ENCODE data around the gene INKA1. TPM values are rescaled to one million over a fixed set of nuclear protein-coding genes. Genes with fewer than 3 reads are reported as not detected.

INKA1 gene
- total RNA-seq, 1 donor from 2014 or later, result 7.9 TPM

DNA sequence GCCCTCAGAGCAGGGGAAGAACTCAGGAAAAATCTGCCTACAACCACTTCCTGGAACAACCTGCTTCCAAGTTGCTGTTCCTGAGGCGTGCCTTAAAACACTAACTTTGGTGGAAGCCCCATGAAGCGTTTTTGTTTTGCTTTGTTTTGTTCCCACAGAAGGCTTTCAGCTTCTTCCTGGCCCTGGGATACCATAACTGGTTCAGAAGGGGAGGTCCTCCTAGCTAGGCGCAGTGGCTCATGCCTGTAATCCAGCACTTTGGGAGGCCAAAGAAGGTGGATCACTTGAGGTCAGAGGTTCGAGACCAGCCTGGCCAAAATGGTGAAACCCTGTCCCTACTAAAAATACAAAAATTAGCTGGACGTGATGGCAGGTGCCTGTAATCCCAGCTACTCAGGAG, 15.5 kb upstream of the INKA1 start:
- TF ChIP-seq, protein P1, sequence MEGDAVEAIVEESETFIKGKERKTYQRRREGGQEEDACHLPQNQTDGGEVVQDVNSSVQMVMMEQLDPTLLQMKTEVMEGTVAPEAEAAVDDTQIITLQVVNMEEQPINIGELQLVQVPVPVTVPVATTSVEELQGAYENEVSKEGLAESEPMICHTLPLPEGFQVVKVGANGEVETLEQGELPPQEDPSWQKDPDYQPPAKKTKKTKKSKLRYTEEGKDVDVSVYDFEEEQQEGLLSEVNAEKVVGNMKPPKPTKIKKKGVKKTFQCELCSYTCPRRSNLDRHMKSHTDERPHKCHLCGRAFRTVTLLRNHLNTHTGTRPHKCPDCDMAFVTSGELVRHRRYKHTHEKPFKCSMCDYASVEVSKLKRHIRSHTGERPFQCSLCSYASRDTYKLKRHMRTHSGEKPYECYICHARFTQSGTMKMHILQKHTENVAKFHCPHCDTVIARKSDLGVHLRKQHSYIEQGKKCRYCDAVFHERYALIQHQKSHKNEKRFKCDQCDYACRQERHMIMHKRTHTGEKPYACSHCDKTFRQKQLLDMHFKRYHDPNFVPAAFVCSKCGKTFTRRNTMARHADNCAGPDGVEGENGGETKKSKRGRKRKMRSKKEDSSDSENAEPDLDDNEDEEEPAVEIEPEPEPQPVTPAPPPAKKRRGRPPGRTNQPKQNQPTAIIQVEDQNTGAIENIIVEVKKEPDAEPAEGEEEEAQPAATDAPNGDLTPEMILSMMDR (IDR thresholded peaks at IDR 0.05), result no peak
- H3K27me3 Mint-ChIP-seq (ENCODE audit: low read depth), result no peaks in the 10 kb centered on the region
- H3K4me3 Mint-ChIP-seq (ENCODE audit: unreplicated experiment), result no peak overlapping the region
- H3K36me3 Mint-ChIP-seq (ENCODE audit: low read depth), result peaks cover 1% of the 10 kb centered on the region
- H3K9me3 Mint-ChIP-seq (ENCODE audit: low read depth), result no peaks in the 10 kb centered on the region
- H3K4me1 Mint-ChIP-seq (ENCODE audit: low read depth), result peaks cover 24% of the 10 kb centered on the region
- no peak for DNase-seq (ENCODE audit: low spot score)
- H3K27ac Mint-ChIP-seq (ENCODE audit: unreplicated experiment), result peak overlapping the region; percentile 12

DNA sequence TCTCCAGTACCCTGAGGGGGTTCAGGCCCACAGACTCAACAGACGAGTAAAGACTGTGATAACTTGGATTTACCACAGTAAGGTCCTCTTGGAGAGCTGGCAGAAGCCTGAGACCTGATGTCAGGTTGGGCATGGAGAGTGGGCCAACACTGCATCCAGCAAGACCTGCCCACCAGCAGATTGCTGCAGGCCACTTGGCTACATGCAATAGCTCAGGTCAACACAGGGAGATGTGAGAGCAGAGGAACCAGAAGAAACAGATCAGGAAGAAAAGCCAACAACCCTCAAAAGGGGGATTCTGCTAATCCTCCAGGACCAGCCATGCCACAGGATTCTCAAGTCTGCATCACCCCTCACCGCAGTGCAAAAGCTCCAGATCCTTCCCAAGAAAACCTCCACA, 15.0 kb upstream of the INKA1 start:
- TF ChIP-seq, protein P1 (IDR thresholded peaks at IDR 0.05), result no peak
- Mint-ChIP-seq H3K36me3 (ENCODE audit: low read depth) (peaks cover 1% of the 10 kb centered on the region), H3K9me3 (ENCODE audit: low read depth) (no peaks in the 10 kb centered on the region), H3K4me1 (ENCODE audit: low read depth) (peaks cover 24% of the 10 kb centered on the region), H3K27me3 (ENCODE audit: low read depth) (no peaks in the 10 kb centered on the region), H3K27ac (ENCODE audit: unreplicated experiment) (no peak overlapping the region), H3K4me3 (ENCODE audit: unreplicated experiment) (no peak overlapping the region)
- DNase-seq (ENCODE audit: low spot score), result peak; percentile 26

DNA sequence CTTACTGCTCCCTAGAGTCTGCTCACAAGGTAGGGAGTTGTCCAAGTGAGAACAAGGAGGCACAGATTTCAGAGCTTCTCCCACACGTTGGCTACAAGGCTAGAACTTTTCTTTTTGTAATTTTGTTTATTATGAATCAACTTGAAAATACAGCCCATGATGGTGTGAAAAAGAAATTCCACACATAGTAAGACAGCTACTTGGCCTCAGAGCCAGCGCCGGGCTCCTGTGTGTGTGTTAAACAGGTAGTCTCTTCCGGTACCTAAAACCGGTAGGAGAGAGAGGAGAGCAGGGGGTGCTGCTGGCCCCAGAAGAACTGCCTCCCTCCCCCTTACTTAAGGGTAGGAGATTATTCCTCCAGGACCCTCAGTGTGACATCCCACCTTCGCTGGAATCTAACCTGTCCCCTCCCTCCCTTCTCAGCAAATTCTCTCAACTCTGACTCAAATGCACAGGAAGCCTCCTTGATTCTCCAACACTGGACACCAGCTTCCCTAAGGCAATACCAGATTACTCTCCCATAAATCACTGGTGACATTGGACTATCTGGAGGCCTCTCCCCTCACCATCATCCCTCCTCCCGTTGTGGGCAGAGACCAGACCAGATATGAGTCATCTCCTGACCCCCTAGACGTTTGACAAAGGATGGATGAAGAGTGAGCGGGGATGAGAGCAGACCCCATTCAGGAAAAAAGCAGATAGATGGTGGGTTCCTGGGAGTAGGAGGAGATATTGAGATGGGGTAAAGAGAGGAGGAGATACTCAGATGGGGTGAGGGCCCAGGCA, 12.2 kb upstream of the INKA1 start:
- H3K4me1 Mint-ChIP-seq (ENCODE audit: low read depth), result peaks cover 9% of the 10 kb centered on the region
- TF ChIP-seq, protein P1 (IDR thresholded peaks at IDR 0.05), result no peak
- H3K36me3 Mint-ChIP-seq (ENCODE audit: low read depth), result no peaks in the 10 kb centered on the region
- no peak overlapping the region for H3K27ac Mint-ChIP-seq (ENCODE audit: unreplicated experiment)
- no peaks in the 10 kb centered on the region for H3K27me3 Mint-ChIP-seq (ENCODE audit: low read depth)
- H3K9me3 Mint-ChIP-seq (ENCODE audit: low read depth), result no peaks in the 10 kb centered on the region
- no peak overlapping the region for H3K4me3 Mint-ChIP-seq (ENCODE audit: unreplicated experiment)
- peak; percentile 54 for DNase-seq (ENCODE audit: low spot score)

DNA sequence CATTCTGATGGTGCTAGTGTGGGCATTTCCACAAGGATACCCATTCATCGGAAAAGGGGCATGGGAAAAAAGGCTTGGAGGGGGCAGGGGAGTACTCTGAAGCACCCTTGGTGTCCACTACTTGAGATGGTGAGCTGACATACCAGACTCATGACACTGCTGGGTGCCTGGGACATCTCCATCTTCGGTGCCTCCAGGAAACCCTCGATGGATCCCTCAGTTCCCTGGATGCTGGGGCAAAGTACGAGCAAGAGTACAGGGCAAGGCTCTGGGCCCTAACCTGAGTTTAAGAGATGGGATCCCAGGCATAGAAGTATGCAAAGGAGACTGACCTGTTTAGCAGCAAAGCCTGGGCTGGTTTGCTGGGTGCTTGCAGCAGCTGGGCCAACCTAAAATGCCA, 11.5 kb upstream of the INKA1 start:
- H3K4me3 Mint-ChIP-seq (ENCODE audit: unreplicated experiment), result no peak overlapping the region
- TF ChIP-seq, protein P1 (IDR thresholded peaks at IDR 0.05), result no peak
- DNase-seq (ENCODE audit: low spot score), result peak; percentile 33

GRCh38 chr3:49792371-49793150, 10.5 kb upstream of the INKA1 start:
- no peak overlapping the region for H3K27ac Mint-ChIP-seq (ENCODE audit: unreplicated experiment)

More for the DNA sequence above, 11.5 kb upstream of the INKA1 start:
- H3K9me3 Mint-ChIP-seq (ENCODE audit: low read depth), result no peaks in the 10 kb centered on the region
- no peak overlapping the region for H3K27ac Mint-ChIP-seq (ENCODE audit: unreplicated experiment)
- H3K27me3 Mint-ChIP-seq (ENCODE audit: low read depth), result no peaks in the 10 kb centered on the region
- H3K4me1 Mint-ChIP-seq (ENCODE audit: low read depth), result peaks cover 7% of the 10 kb centered on the region
- H3K36me3 Mint-ChIP-seq (ENCODE audit: low read depth), result no peaks in the 10 kb centered on the region

More at GRCh38 chr3:49792371-49793150, 10.5 kb upstream of the INKA1 start:
- H3K9me3 Mint-ChIP-seq (ENCODE audit: low read depth), result no peaks in the 10 kb centered on the region
- H3K36me3 Mint-ChIP-seq (ENCODE audit: low read depth), result no peaks in the 10 kb centered on the region
- DNase-seq (ENCODE audit: low spot score), result peak; percentile 57
- H3K27me3 Mint-ChIP-seq (ENCODE audit: low read depth), result no peaks in the 10 kb centered on the region
- no peak overlapping the region for H3K4me3 Mint-ChIP-seq (ENCODE audit: unreplicated experiment)
- TF ChIP-seq, protein P1 (IDR thresholded peaks at IDR 0.05), result no peak
- no peaks in the 10 kb centered on the region for H3K4me1 Mint-ChIP-seq (ENCODE audit: low read depth)
